ENCODE data around the gene GABRP. TPM values are rescaled to one million over a fixed set of nuclear protein-coding genes. Genes with fewer than 3 reads are reported as not detected.

GABRP gene
- total and polyA plus RNA-seq, 7 experiments from 2014 or later = not detected

DNA sequence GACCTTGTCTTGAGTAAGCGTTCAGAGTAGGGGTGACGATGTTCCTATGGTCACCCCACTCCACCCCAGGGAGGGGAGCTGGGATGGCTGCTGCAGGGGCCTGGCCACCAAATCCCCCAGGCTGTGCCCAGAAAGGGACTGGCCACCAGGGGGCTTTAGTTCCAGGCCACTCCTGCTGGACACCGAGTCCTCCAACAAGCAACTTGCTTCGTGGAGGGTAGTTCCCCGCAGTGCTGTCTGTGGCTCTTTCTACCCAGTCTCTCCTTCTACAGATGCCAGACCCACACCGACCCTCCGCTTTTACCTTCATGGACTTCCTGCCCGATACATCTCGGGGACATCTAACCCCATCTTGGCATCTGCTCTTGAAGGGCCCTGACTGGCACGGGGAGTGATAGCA is 35.7 kb upstream of the GABRP start:
- no peak for DNase-seq

DNA sequence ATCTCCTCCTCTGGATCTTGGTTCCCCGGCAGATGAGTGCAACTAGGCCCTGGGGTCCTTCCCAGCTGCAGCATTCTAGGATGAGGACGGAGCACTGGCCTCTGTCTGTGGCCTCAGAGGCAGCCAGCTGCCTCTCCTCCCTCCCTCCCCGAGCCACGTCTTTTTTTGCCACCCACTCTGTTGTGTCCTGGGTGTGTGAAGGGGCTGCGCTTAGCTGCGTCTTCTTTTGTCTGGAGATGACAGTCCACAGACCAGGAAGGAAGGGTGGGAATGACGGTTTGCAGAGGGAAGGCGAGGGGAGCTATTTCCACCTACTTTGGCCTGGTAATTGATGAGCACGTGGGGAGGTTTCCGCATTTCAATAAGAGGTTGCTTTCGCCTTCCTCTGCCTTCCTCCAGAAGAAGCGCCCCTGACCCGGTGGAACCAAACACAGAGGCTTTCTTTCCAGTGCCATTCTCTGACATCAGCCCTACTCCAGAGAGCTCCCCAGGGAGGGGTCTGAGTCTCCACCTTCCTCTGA is 34.5 kb upstream of the GABRP start:
- no peak for DNase-seq
- intact Hi-C loops (cut with micrococcal nuclease) = loop anchor here in 1 of 2 donors (10.0 kb wide), 1 partner anchor 596 kb away; no protein-coding TSS in a partner anchor
- no peaks in the 10 kb centered on the region for H3K36me3 Mint-ChIP-seq
- peaks cover 0 to 3% (median 0%) of the 10 kb centered on the region in 11 donors for H3K9me3 Mint-ChIP-seq
- Histone ChIP-seq H3K27me3 (ENCODE audit: control insufficient read depth in 2 of 2, insufficient read depth in 2 of 2, low read length in 2 of 2) (no peaks in the 10 kb centered on the region), H3K4me3 (ENCODE audit: low read length) (no peak overlapping the region), H3K27ac (ENCODE audit: low read depth, low read length) (no peak overlapping the region), H3K9me3 (ENCODE audit: control insufficient read depth in 2 of 3, low read length in 3 of 3) (no peaks in the 10 kb centered on the region), H3K36me3 (ENCODE audit: control insufficient read depth in 2 of 3, insufficient read depth in 3 of 3, low read length in 3 of 3) (no peaks in the 10 kb centered on the region), H3K4me1 (ENCODE audit: control insufficient read depth in 2 of 2, insufficient read depth in 2 of 2, low read length in 2 of 2) (no peaks in the 10 kb centered on the region)
- no peak overlapping the region for H3K27ac Mint-ChIP-seq
- ATAC-seq = no peak
- peaks cover 0 to 4% (median 3%) of the 10 kb centered on the region in 7 donors for H3K4me1 Mint-ChIP-seq
- peaks cover 17 to 38% (median 34%) of the 10 kb centered on the region in 5 donors for H3K27me3 Mint-ChIP-seq
- POLR2A ChIA-PET = no interaction called here
- no peak overlapping the region for H3K4me3 Mint-ChIP-seq
- CTCF ChIA-PET = no interaction called here

More for the DNA sequence above, 35.7 kb upstream of the GABRP start:
- Histone ChIP-seq H3K36me3 (ENCODE audit: control insufficient read depth in 2 of 3, insufficient read depth in 3 of 3, low read length in 3 of 3) (no peaks in the 10 kb centered on the region), H3K27ac (ENCODE audit: low read depth, low read length) (no peak overlapping the region), H3K9me3 (ENCODE audit: control insufficient read depth in 2 of 3, low read length in 3 of 3) (no peaks in the 10 kb centered on the region), H3K4me3 (ENCODE audit: low read length) (no peak overlapping the region), H3K4me1 (ENCODE audit: control insufficient read depth in 2 of 2, insufficient read depth in 2 of 2, low read length in 2 of 2) (no peaks in the 10 kb centered on the region), H3K27me3 (ENCODE audit: control insufficient read depth in 2 of 2, insufficient read depth in 2 of 2, low read length in 2 of 2) (no peaks in the 10 kb centered on the region)
- intact Hi-C loops (cut with micrococcal nuclease) = loop anchor here in 1 of 2 donors (10.0 kb wide), 1 partner anchor 597 kb away; no protein-coding TSS in a partner anchor
- H3K4me1 Mint-ChIP-seq = peaks cover 0 to 4% (median 3%) of the 10 kb centered on the region in 7 donors
- H3K36me3 Mint-ChIP-seq = no peaks in the 10 kb centered on the region
- POLR2A ChIA-PET = no interaction called here
- CTCF ChIA-PET = no interaction called here
- no peak overlapping the region for H3K27ac Mint-ChIP-seq
- no peak overlapping the region for H3K4me3 Mint-ChIP-seq
- H3K9me3 Mint-ChIP-seq = peaks cover 0 to 3% (median 0%) of the 10 kb centered on the region in 11 donors
- H3K27me3 Mint-ChIP-seq = peaks cover 27 to 43% (median 38%) of the 10 kb centered on the region in 5 donors
- no peak for ATAC-seq

DNA sequence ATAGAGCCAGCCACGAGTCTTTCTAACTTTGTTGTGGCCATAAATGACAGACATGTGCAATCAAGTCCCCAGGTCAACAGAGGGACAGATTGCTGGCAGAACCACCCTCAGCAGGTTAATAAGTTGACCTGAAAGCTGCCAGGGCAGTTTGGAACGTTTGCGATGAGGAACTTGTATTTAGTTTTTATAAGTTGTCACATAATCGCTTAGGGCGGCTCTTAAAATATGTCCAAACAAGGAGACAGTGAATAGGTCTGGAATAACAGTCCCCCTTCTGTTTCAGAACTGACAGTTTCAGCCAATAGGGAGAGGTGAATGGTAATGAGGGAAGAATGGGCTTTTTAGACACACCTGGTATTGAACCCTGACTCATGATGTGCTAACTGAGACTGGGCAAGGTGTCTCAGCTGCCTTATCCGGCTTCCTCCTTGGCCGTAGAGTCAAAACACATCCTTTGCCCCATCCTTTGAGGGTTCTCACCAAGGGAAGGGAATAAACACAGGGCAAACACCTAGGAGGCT is 33.6 kb upstream of the GABRP start:
- Mint-ChIP-seq H3K27ac (no peak overlapping the region), H3K4me3 (no peak overlapping the region), H3K4me1 (no peaks in the 10 kb centered on the region), H3K36me3 (no peaks in the 10 kb centered on the region), H3K9me3 (peaks cover 0 to 3% (median 0%) of the 10 kb centered on the region in 11 donors), H3K27me3 (peaks cover 10 to 38% (median 32%) of the 10 kb centered on the region in 5 donors)
- H3K4me1 ChIP-seq (ENCODE audit: control insufficient read depth in 2 of 2, insufficient read depth in 2 of 2, low read length in 2 of 2) = no peaks in the 10 kb centered on the region
- H3K36me3 ChIP-seq (ENCODE audit: control insufficient read depth in 2 of 3, insufficient read depth in 3 of 3, low read length in 3 of 3) = no peaks in the 10 kb centered on the region
- ATAC-seq = no peak
- intact Hi-C loops (cut with micrococcal nuclease) = loop anchor here in 1 of 2 donors (10.0 kb wide), 1 partner anchor 595 kb away; no protein-coding TSS in a partner anchor
- H3K4me3 ChIP-seq (ENCODE audit: low read length) = no peak overlapping the region
- DNase-seq = no peak
- H3K27me3 ChIP-seq (ENCODE audit: control insufficient read depth in 2 of 2, insufficient read depth in 2 of 2, low read length in 2 of 2) = no peaks in the 10 kb centered on the region
- ChIA-PET CTCF (interaction anchor here (1.3 kb wide), 1 partner anchor 22 kb away, joined by 3 read pairs; no protein-coding TSS in a partner anchor), POLR2A (no interaction called here)
- no peak overlapping the region for H3K27ac ChIP-seq (ENCODE audit: low read depth, low read length)
- no peaks in the 10 kb centered on the region for H3K9me3 ChIP-seq (ENCODE audit: control insufficient read depth in 2 of 3, low read length in 3 of 3)

- no peaks in the 10 kb centered on the region for H3K27me3 ChIP-seq (ENCODE audit: control insufficient read depth in 2 of 2, insufficient read depth in 2 of 2, low read length in 2 of 2)
- H3K36me3 ChIP-seq (ENCODE audit: control insufficient read depth in 2 of 3, insufficient read depth in 3 of 3, low read length in 3 of 3) = no peaks in the 10 kb centered on the region
- ChIA-PET CTCF (interaction anchor here (0.6 to 1.3 kb wide), 2 partner anchors 21 to 563 kb away, joined by 3 to 4 read pairs; no protein-coding TSS in a partner anchor), POLR2A (no interaction called here)
- no peaks in the 10 kb centered on the region for H3K9me3 ChIP-seq (ENCODE audit: control insufficient read depth in 2 of 3, low read length in 3 of 3)
- H3K27me3 Mint-ChIP-seq = peaks cover 6 to 38% (median 30%) of the 10 kb centered on the region in 5 donors
- H3K4me3 ChIP-seq (ENCODE audit: low read length) = no peak overlapping the region
- DNase-seq (no peak), ATAC-seq (no peak)
- no peak overlapping the region for H3K27ac Mint-ChIP-seq
- no peak overlapping the region for H3K27ac ChIP-seq (ENCODE audit: low read depth, low read length)
- peaks cover 0 to 3% (median 0%) of the 10 kb centered on the region in 11 donors for H3K9me3 Mint-ChIP-seq
- no peaks in the 10 kb centered on the region for H3K36me3 Mint-ChIP-seq
- no peaks in the 10 kb centered on the region for H3K4me1 Mint-ChIP-seq
- no peaks in the 10 kb centered on the region for H3K4me1 ChIP-seq (ENCODE audit: control insufficient read depth in 2 of 2, insufficient read depth in 2 of 2, low read length in 2 of 2)
- H3K4me3 Mint-ChIP-seq = no peak overlapping the region
- intact Hi-C loops (cut with micrococcal nuclease) = no loop called here
Observed at GRCh38 chr5:170750791-170751190, 32.7 kb upstream of the GABRP start.

GRCh38 chr5:170751631-170752030 is 31.9 kb upstream of the GABRP start:
- DNase-seq = no peak
- Mint-ChIP-seq H3K4me3 (no peak overlapping the region), H3K27me3 (peaks cover 4 to 36% (median 30%) of the 10 kb centered on the region in 5 donors), H3K27ac (no peak overlapping the region), H3K4me1 (peaks cover 0 to 2% (median 0%) of the 10 kb centered on the region in 7 donors), H3K36me3 (no peaks in the 10 kb centered on the region), H3K9me3 (peaks cover 0 to 3% (median 0%) of the 10 kb centered on the region in 11 donors)
- CTCF ChIA-PET = no interaction called here
- Histone ChIP-seq H3K4me3 (ENCODE audit: low read length) (no peak overlapping the region), H3K27me3 (ENCODE audit: control insufficient read depth in 2 of 2, insufficient read depth in 2 of 2, low read length in 2 of 2) (no peaks in the 10 kb centered on the region), H3K36me3 (ENCODE audit: control insufficient read depth in 2 of 3, insufficient read depth in 3 of 3, low read length in 3 of 3) (no peaks in the 10 kb centered on the region), H3K9me3 (ENCODE audit: control insufficient read depth in 2 of 3, low read length in 3 of 3) (no peaks in the 10 kb centered on the region), H3K27ac (ENCODE audit: low read depth, low read length) (no peak overlapping the region), H3K4me1 (ENCODE audit: control insufficient read depth in 2 of 2, insufficient read depth in 2 of 2, low read length in 2 of 2) (no peaks in the 10 kb centered on the region)
- intact Hi-C loops (cut with micrococcal nuclease) = no loop called here
- POLR2A ChIA-PET = no interaction called here
- ATAC-seq = no peak

- Mint-ChIP-seq H3K9me3 (peaks cover 0 to 3% (median 0%) of the 10 kb centered on the region in 11 donors), H3K4me1 (peaks cover 0 to 2% (median 0%) of the 10 kb centered on the region in 7 donors), H3K4me3 (no peak overlapping the region), H3K36me3 (no peaks in the 10 kb centered on the region), H3K27me3 (peaks cover 2 to 30% (median 23%) of the 10 kb centered on the region in 5 donors), H3K27ac (no peak overlapping the region)
- Histone ChIP-seq H3K4me1 (ENCODE audit: control insufficient read depth in 2 of 2, insufficient read depth in 2 of 2, low read length in 2 of 2) (no peaks in the 10 kb centered on the region), H3K9me3 (ENCODE audit: control insufficient read depth in 2 of 3, low read length in 3 of 3) (no peaks in the 10 kb centered on the region), H3K4me3 (ENCODE audit: low read length) (no peak overlapping the region), H3K27ac (ENCODE audit: low read depth, low read length) (no peak overlapping the region), H3K36me3 (ENCODE audit: control insufficient read depth in 2 of 3, insufficient read depth in 3 of 3, low read length in 3 of 3) (no peaks in the 10 kb centered on the region), H3K27me3 (ENCODE audit: control insufficient read depth in 2 of 2, insufficient read depth in 2 of 2, low read length in 2 of 2) (no peaks in the 10 kb centered on the region)
- DNase-seq (no peak), ATAC-seq (no peak)
- intact Hi-C loops (cut with micrococcal nuclease) = no loop called here
- CTCF ChIA-PET = no interaction called here
- POLR2A ChIA-PET = no interaction called here
Observed at GRCh38 chr5:170752257-170753215, 31.0 kb upstream of the GABRP start.

All from naive thymus-derived CD4-positive, alpha-beta T cell (primary cell).